ENCODE results near the gene KCNH1.

The KCNH1 gene

GRCh38 chr1:210878564-210878963 is 255.4 kb downstream of the KCNH1 start:
- DNase-seq (ENCODE audit: low read depth): no peak

GRCh38 chr1:210876275-210876674 is 257.7 kb downstream of the KCNH1 start:
- DNase-seq (ENCODE audit: low read depth): no peak

DNA sequence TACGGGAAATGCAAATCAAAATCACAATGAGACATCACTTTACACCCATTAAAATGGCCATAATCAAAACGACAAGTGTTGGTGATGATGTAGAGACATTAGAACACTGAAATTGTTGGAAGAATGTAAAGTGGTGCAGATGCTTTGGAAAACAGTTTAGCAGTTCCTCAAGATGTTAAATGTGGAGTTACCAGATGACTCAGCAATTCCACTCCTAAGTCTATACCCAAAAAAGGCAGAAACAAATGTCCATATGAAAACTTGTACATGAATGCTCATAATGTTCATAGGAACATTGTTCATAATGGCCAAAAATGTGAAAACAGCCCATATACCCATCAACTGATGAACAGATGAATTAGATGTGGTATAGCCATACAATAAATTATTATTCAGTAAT is 267.4 kb downstream of the KCNH1 start:
- no peak for DNase-seq (ENCODE audit: low read depth)

- no peak for DNase-seq (ENCODE audit: low read depth)
Observed at GRCh38 chr1:210857705-210858104, 276.2 kb downstream of the KCNH1 start.

DNA sequence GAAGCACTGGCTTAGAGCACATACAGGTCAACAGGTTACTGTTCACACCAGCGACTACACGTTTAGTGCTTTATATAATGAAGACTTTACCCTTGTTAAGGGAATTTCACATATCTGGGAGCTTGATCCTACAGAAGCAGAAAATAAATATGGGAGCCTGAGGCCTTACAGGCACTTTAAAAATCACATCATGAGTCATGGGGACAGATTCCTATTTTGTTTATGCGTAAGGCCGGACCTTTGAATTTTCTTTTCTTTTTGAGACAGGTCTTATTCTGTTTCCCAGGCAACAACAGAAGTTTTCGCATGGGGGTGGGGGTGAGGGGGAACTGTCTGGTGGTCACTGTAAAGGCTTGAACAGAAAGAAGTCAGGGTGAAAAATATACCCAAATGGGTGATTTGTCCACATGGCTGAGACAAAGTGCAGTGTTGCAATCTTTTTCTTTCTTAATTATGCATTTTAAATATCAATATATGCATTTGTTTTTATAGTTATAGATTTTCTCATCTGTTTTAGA is 276.7 kb downstream of the KCNH1 start:
- no peak for DNase-seq (ENCODE audit: low read depth)

DNA sequence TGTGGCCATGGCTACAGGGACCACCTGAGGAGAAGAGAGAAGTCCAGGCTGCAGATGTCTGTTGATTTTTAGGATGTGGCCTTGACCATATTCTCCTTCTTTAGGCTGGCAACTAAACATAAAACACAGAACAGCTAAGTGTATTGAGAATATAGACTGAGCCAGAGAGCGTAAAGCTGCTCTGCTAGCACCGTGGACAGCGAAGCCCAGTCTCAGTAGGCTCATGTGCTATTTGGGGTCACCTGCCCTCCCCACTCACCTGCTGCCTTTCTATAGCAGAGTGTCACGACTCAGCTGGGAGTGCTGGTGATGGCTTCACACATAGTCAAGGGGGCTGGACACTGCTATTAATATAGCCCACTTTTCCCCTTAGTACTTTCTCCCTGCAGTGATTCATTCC is 278.5 kb downstream of the KCNH1 start:
- DNase-seq (ENCODE audit: low read depth): no peak

- no peak for DNase-seq (ENCODE audit: low read depth)
Observed at GRCh38 chr1:210853276-210853675, 280.7 kb downstream of the KCNH1 start.

DNA sequence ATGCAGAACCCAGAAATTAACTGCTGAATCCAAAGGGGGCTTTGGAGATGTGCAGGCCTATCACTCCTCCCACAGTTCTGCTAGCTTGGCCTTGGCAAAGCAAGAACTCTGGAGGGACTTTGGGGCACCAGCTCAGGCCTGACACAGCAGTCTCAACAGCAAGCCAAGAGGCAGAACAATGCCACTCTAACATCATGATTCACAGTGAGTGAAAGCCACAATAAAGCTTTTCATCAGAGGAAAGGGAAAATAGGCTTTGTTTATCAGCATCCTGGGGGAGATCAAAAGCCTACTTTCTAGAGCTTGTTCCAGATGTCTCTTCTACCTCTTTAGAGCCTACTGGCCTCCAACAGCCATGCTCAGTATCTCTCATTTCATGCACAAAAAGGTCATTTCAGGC is 283.4 kb downstream of the KCNH1 start:
- DNase-seq (ENCODE audit: low read depth): no peak

- DNase-seq (ENCODE audit: low read depth): no peak
Observed at GRCh38 chr1:210848474-210848873, 285.5 kb downstream of the KCNH1 start.

DNA sequence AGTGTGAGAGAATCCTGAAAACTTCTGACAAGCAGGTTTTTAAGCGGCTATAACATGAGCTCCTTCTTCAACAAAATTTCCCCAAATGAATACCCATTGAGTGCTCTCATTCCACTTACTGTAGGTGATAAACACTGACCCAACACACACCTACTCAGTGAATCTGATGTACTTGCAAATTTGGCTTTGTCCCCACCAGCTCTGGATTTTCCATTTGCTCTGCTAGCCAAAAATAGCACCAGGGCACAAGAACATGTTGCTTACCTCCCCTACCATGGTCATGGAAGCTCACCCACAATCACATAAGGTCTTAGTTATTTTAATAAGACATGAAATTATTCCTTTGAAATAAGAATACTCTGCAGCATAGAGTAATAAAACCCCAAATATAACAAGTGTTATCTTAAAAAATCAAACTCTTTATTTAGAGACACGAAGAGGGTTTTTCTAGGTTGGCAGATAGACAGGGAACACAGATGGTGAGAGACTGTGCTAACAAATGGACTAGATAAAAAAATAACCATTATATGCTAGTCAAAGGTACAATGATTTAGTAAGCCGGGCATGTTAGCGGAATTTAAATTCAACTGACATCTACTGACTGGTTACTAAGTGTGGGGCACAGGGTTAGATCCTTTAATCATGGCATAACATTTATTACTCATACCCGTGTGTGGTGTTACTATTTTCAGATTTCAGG is 291.9 kb downstream of the KCNH1 start:
- DNase-seq (ENCODE audit: low read depth): no peak

GRCh38 chr1:210830034-210831028 is 303.6 kb downstream of the KCNH1 start:
- DNase-seq (ENCODE audit: low read depth): no peak

DNA sequence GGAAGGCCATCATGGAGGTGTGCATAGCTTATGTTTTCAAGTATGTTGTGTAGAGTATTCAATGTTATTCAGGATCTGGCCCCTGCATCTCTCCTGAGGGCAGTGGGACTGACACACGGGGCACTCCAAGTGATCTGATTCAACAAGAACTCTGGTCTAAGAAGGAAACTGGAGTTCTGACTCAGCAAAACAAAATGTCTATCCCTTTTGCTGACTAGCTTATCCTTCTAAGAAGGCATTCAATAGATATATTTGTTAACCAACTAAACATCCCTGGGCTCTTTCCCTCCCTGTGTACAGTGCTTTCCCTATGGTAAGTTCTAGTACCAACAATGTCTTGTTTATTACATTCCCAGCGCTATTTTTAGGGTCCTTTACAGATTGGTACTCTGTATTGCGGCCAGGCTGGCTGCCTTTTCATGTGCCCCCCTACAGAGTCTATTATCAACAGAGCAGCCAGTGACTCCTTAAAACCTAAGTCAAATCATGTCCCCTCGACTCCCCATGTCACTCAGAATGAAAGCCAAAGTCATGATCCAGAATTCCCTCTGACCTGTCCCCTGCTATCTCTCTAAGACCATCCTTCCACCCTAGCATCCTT is 304.9 kb downstream of the KCNH1 start:
- DNase-seq (ENCODE audit: low read depth): no peak

GRCh38 chr1:210827481-210827880 is 306.5 kb downstream of the KCNH1 start:
- DNase-seq (ENCODE audit: low read depth): no peak

GRCh38 chr1:210826686-210827085 is 307.3 kb downstream of the KCNH1 start:
- no peak for DNase-seq (ENCODE audit: low read depth)

GRCh38 chr1:210822932-210823331 is 311.0 kb downstream of the KCNH1 start:
- DNase-seq (ENCODE audit: low read depth): no peak

DNA sequence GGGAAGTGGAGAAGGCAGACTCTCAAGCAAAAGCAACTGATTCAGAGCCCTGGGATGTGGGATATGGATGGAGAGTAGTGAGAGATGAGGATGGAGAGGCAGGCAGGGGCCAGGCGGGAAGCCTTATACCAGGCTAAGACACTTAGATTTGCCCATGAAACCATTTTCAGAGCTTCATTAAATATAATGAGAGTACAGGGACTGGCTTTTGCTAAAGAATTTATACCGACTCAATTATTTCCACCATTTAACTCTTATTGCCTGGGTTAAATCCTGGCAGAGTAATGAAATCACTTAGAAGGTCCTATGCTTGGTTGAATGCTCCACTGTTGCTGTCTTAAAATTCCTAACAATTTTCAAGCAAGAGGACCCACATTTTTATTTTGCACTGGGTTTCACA is 311.7 kb downstream of the KCNH1 start:
- no peak for DNase-seq (ENCODE audit: low read depth)

GRCh38 chr1:210821615-210822014 is 312.3 kb downstream of the KCNH1 start:
- DNase-seq (ENCODE audit: low read depth): no peak

DNA sequence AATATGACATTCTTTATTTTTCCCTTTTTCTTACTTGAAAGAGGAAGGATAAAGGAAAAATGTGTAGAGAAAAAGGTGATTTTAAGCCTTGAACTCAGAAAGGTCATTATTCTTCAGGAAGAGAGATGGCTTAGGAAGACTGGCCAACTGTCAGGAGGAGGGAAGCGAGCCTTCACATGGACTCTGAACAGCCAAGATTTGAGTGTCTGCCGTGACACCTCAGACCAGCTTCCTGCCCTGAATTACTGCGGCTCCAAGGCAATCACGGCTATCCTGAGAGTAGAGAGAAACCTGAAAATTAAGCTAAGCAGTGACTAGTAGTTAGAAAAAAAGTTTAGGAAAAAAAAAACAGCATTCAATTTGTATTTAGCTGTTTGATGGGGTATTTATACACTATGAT is 314.7 kb downstream of the KCNH1 start:
- DNase-seq (ENCODE audit: low read depth): no peak

DNA sequence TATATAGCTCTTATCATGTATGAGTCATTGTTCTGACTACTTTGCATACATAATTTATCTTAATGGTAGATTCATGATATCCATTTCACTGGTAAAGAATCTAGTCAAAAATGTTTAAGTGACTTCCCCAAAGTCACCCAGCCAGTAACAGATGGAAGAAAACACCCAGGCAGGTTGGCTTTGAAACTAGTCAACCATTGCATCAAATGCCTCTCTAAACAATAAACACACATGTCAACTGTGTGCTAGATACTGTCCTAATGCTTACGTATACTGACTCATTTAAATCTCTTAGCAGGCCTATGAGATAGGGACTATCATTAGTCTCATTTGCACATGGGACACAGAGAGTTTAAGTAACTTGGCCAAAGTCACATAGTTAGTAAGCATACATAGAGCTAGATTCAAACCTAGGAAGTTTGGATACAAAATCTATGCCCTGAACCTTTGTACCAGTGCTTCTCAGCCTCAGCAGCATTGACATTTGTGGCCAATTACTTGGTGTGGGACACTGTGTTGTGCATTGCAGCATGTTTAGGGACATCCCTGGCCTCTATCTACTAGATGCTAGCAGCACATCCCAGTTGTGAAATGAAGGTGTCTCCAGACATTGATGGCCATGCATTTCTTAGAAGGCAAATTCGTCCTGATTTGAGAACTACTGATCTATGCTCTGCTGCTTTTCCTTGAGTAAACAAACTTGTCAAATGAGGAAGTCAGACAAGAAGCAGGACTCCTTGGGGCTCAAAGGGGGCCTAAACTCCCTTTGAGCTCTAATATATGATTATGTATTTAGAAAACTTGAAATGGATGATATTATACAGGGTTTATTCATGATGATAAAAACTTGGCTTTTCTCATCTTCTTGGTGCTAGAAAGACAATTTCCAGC is 316.3 kb downstream of the KCNH1 start:
- DNase-seq (ENCODE audit: low read depth): no peak

DNA sequence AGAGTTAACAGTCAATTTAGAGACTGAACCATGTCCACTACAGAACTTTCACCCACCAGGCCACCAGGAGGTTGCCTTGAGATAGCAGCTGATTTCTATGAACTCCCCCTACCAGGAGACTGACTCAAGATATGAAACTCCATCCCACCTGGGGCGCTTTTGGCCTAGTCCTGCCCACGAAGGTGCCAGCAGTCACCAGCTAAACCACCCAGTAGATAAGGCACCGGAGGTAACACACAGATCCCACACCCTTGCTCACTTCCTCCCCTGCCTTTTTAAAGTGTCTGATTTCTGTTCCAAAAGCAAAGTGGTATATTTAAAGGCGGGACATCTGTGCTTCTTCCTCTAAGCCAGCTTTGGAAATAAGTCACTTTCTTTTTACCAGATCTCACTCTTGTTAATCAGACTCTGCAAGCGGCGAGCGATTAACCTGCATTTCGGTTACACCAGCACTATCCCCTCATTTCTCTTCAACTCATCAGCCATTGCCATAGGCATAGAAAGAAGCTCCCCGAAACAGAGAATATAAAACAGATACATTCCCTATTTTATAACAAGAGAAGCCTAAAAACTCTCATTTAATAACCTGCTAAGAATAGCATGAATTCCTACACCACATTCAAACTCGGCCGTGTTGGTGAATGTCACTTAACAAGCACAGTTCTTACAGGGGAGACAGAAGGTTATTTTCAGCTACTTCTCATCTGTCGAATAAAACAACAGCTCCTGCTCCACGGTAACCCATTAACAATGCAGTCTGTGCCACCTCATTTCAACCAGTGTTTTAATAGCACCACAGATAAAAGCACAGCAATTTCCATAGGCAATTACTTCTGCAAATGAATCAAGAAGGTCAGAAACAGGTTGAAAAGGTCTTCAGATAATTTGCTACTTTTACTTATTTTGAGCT is 318.1 kb downstream of the KCNH1 start:
- DNase-seq (ENCODE audit: low read depth): no peak
